ENCODE data around the gene CNBD2. TPM values are rescaled to one million over a fixed set of nuclear protein-coding genes. Genes with fewer than 3 reads are reported as not detected.

CNBD2 gene
- total and polyA plus RNA-seq, 4 donors: 1.7 to 13.6 (median 5.4) TPM

DNA sequence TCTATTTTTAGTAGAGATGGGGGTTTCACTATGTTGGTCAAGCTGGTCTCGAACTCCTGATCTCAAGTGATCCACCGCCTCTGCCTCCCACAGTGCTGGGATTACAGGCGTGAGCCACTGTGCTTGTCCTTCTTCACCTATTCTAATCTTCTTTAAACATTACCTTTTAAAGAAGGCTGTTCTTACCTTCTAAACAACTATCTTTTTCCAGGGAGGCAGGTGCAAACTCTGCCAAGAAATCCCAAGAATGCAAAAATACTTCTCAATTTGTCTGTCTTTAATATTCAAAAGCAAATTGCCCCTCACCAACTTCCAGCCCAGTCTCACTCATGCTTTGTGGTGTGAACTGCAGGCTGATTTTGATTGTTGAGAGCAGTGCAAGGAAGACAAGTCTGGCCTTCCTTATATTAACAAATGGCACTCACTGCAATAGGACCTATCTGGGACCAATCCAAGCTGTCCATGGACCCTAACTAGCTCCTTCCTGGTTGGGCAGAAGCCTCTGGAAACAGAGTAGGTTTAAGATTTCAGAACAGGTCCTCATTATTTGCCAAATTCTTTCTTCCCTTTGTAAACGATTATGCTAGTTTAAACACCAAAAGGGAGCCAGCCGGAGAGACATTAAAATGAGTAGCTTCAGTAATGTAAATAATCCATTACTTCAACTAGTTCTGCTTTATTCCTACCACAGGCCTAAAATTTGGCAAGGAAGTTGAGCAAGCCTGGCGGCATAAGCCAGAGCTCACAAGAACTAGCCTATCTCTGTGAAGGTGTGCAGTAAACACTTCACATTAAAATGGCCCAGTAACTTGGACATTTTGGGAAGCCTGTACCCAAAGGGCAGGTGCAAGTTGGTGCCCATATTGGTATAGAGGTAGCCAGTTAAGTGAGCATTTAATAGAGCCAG is 15.7 kb upstream of the CNBD2 start:
- H3K27me3 ChIP-seq (ENCODE audit: control insufficient read depth in 3 of 3, insufficient read depth in 3 of 3, low read length in 2 of 3): no peaks in the 10 kb centered on the region
- ATAC-seq (ENCODE audit: insufficient read depth, low FRiP score) (no peak), DNase-seq (peak in 2 of 3 donors; percentile 21 to 30)
- TF ChIP-seq, protein P1, sequence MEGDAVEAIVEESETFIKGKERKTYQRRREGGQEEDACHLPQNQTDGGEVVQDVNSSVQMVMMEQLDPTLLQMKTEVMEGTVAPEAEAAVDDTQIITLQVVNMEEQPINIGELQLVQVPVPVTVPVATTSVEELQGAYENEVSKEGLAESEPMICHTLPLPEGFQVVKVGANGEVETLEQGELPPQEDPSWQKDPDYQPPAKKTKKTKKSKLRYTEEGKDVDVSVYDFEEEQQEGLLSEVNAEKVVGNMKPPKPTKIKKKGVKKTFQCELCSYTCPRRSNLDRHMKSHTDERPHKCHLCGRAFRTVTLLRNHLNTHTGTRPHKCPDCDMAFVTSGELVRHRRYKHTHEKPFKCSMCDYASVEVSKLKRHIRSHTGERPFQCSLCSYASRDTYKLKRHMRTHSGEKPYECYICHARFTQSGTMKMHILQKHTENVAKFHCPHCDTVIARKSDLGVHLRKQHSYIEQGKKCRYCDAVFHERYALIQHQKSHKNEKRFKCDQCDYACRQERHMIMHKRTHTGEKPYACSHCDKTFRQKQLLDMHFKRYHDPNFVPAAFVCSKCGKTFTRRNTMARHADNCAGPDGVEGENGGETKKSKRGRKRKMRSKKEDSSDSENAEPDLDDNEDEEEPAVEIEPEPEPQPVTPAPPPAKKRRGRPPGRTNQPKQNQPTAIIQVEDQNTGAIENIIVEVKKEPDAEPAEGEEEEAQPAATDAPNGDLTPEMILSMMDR (IDR thresholded peaks at IDR 0.05; ENCODE audit: control extremely low read depth, extremely low read depth): no peak
- peaks cover 3 to 17% (median 4%) of the 10 kb centered on the region in 4 donors for H3K36me3 ChIP-seq (ENCODE audit: control insufficient read depth in 4 of 4, insufficient read depth in 4 of 4, low read length in 4 of 4)
- H3K9me3 ChIP-seq (ENCODE audit: control insufficient read depth in 4 of 4, insufficient read depth in 3 of 4, low read length in 3 of 4): peaks cover 0 to 2% (median 0%) of the 10 kb centered on the region in 4 donors
- peak overlapping the region; percentile 70 for H3K4me3 ChIP-seq
- WGBS, 2 donors: 45 to 55% methylated on average over 6 of the region's 6 CpGs
- H3K27ac ChIP-seq (ENCODE audit: low read depth in 1 of 2, low read length in 1 of 2): peak overlapping the region; percentile 98 to 99
- H3K9ac ChIP-seq (ENCODE audit: insufficient read depth in 1 of 2, low read length in 2 of 2): peak overlapping the region; percentile 89 to 95
- H3K4me1 ChIP-seq (ENCODE audit: control insufficient read depth in 5 of 5, insufficient read depth in 5 of 5, low read length in 5 of 5): peaks cover 5 to 19% (median 13%) of the 10 kb centered on the region in 5 donors

DNA sequence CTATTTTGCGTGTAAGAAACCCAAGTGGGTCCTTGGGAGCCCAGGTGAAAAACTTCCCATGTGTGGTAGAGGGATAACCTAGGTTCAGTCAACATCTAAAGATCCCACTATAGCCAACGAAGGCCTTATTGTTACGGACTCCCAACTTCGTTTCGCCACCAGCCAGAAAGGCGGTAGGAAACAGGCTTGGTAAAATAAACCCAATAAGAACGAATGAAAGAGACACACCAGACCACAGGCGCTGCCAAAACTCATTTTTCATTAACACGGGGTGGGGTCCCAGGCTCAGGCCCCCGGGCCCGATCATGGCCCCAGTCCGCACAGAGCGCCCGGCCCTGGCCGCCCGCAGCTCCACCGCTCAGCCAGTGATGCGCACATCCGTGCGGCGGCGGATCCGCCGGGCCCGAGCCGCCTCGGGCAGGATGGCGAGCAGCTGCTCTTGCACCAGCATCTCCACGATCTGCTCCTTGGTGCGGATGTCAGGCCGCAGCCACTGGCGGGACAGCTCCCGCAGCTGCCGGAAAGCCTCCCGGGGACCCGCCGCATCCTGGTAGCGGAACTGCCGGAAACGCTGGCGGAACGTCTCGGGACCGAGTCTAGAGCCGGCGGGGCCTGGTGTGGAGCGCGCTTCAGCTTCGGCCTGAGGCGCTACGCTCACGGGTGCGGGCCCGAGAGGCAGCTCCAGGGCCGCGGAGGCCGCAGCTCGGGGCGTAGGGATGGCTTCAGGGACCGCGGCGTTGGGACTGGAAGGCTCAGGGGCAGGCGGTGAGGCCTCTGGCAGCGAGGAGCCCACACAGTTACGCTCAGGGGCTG is 14.8 kb upstream of the CNBD2 start:
- 2% methylated on average over 61 to 65 of the region's 65 CpGs for WGBS, 2 donors
- ATAC-seq (ENCODE audit: insufficient read depth, low FRiP score) (peak; percentile 38), DNase-seq (peak in 2 of 3 donors; percentile 47 to 51)

DNA sequence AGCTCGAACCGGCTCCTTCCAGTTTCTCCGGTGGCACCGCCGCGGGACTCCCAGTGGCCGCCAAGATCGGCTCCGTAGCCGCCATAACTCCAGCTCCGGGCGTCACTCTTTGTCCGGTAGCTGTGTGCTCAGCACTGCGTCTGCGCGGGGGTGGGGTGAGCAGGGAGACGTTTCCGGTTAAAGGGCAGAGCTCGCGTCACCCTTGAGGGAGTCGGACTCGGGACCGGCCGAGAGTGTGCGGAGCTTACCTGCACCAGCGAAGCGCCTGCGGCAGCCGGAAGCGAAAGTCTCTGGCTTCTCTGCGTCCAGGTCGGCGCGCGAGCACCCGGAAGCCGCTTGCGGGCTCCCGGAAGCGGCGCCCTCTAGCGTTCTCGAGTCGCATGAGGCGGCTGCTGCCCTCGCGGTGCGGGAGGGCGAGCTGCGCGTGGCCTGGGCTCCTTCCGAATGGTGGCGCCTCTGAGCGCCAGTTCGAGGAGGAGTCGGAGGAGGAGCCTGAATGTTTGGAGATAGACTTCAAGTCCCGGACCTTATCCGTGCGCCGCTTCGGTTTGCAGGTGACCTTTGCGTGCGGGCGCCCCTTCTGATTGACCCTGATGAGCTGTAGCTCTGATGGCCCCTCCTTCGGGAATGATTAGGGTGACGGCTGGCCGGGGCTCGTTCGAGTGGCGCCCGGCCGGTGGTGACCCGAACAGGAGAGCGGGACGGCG is 14.0 kb upstream of the CNBD2 start, which contains the start of gene SCAND1:
TSS of gene SCAND1 (minus strand) at position 303 of the 707 bp plus-strand sequence. CDS start at position 85, 218 bp downstream.
- Histone ChIP-seq H3K36me3 (ENCODE audit: control insufficient read depth in 4 of 4, insufficient read depth in 4 of 4, low read length in 4 of 4) (peaks cover 0 to 8% (median 0%) of the 10 kb centered on the region in 4 donors), H3K27me3 (ENCODE audit: control insufficient read depth in 3 of 3, insufficient read depth in 3 of 3, low read length in 2 of 3) (no peaks in the 10 kb centered on the region), H3K4me3 (peak within 1 kb of the TSS; percentile 70), H3K9me3 (ENCODE audit: control insufficient read depth in 4 of 4, insufficient read depth in 3 of 4, low read length in 3 of 4) (no peaks in the 10 kb centered on the region), H3K9ac (ENCODE audit: insufficient read depth in 1 of 2, low read length in 2 of 2) (peak within 1 kb of the TSS; percentile 95 to 98), H3K4me1 (ENCODE audit: control insufficient read depth in 5 of 5, insufficient read depth in 5 of 5, low read length in 5 of 5) (peaks cover 5 to 19% (median 13%) of the 10 kb centered on the region in 5 donors), H3K27ac (ENCODE audit: low read depth in 1 of 2, low read length in 1 of 2) (peak within 1 kb of the TSS; percentile 98 to 99)
- DNase-seq: peak; percentile 97 to 99 (median 98)
- TF ChIP-seq, protein P1 (IDR thresholded peaks at IDR 0.05; ENCODE audit: control extremely low read depth, extremely low read depth): peak; percentile 92
- ATAC-seq (ENCODE audit: insufficient read depth, low FRiP score): peak; percentile 93
- WGBS, 2 donors: 0% methylated on average over 76 of the region's 76 CpGs

More for the DNA sequence above, 14.8 kb upstream of the CNBD2 start:
- Histone ChIP-seq H3K27me3 (ENCODE audit: control insufficient read depth in 3 of 3, insufficient read depth in 3 of 3, low read length in 2 of 3) (no peaks in the 10 kb centered on the region), H3K4me3 (peak overlapping the region; percentile 70), H3K4me1 (ENCODE audit: control insufficient read depth in 5 of 5, insufficient read depth in 5 of 5, low read length in 5 of 5) (peaks cover 5 to 19% (median 13%) of the 10 kb centered on the region in 5 donors), H3K9me3 (ENCODE audit: control insufficient read depth in 4 of 4, insufficient read depth in 3 of 4, low read length in 3 of 4) (peaks cover 0 to 2% (median 0%) of the 10 kb centered on the region in 4 donors), H3K36me3 (ENCODE audit: control insufficient read depth in 4 of 4, insufficient read depth in 4 of 4, low read length in 4 of 4) (peaks cover 0 to 8% (median 0%) of the 10 kb centered on the region in 4 donors), H3K9ac (ENCODE audit: insufficient read depth in 1 of 2, low read length in 2 of 2) (peak overlapping the region; percentile 89 to 95), H3K27ac (ENCODE audit: low read depth in 1 of 2, low read length in 1 of 2) (peak overlapping the region; percentile 98 to 99)
- TF ChIP-seq, protein P1 (IDR thresholded peaks at IDR 0.05; ENCODE audit: control extremely low read depth, extremely low read depth): no peak
